Activated CD8-positive, alpha-beta T cell treated with anti-CD3 and anti-CD28 coated beads for 36 hours (primary cell): ENCODE data around the gene HTRA2. TPM values are rescaled to one million over a fixed set of nuclear protein-coding genes. Genes with fewer than 3 reads are reported as not detected.
"Not testable (repeated sequence)": the region's sequence is repeated elsewhere in the genome, so short reads cannot be mapped to it uniquely, and the experiment has no call there.

Experiments used
- ATAC-seq: fragments of 200-7000 bp; cut with Tn5 transposase; one replicate; pipeline ENCODE4 v1.10.0; 2021; ENCODE audit warnings: mild to moderate bottlenecking, moderate library complexity
- CTCF ChIA-PET: fragments of 350-600 bp; sonication (Branson Sonifier 250); formaldehyde crosslinking; loops from one replicate; lab custom pipeline; 2021; ENCODE audit warnings: antibody characterized with exemption; lab: Charles Lee
- POLR2A ChIA-PET: fragments of 350-600 bp; sonication (Branson Sonifier 250); formaldehyde crosslinking; loops from one replicate; lab custom pipeline; 2021; ENCODE audit warnings: antibody characterized with exemption; lab: Charles Lee
- DNase-seq: peaks from one replicate; pipeline ENCODE4 v3.0.0-alpha.2; 2020
- H3K27ac Mint-ChIP-seq: one replicate; pipeline ENCODE4 v1.8.0; 2021; ENCODE audit warnings: mild to moderate bottlenecking, mixed read lengths
- H3K27me3 Mint-ChIP-seq: one replicate; pipeline ENCODE4 v1.8.0; 2021; ENCODE audit warnings: mixed read lengths
- H3K36me3 Mint-ChIP-seq: one replicate; pipeline ENCODE4 v1.8.0; 2021; ENCODE audit warnings: low read depth, mixed read lengths
- H3K4me1 Mint-ChIP-seq: one replicate; pipeline ENCODE4 v1.8.0; 2021; ENCODE audit warnings: low read depth, mixed read lengths
- H3K4me3 Mint-ChIP-seq: one replicate; pipeline ENCODE4 v1.8.0; 2021; ENCODE audit warnings: mild to moderate bottlenecking, moderate library complexity, mixed read lengths
- H3K9me3 Mint-ChIP-seq: one replicate; pipeline ENCODE4 v1.8.0; 2021; ENCODE audit warnings: mixed read lengths
- CTCF ChIP-seq: fragments of 200-600 bp; IDR thresholded peaks from one replicate; pipeline ENCODE4 v1.8.0; 2022; ENCODE audit warnings: antibody characterized with exemption, mild to moderate bottlenecking
- intact Hi-C: fragments of 100-400 bp; cut with micrococcal nuclease; formaldehyde crosslinking; loops from one replicate; pipeline ENCODE4 v1.10.0; 2022
- total RNA-seq, 2 experiments: library from RNA; stranded (reverse); gene quantifications; one replicate each; pipeline ENCODE4 v1.2.3, GENCODE V29; 2021

The HTRA2 gene
- 10 to 100 TPM; 42.0 to 45.0 TPM for total RNA-seq

- H3K27me3 Mint-ChIP-seq = no peaks in the 10 kb centered on the region
These were observed at the start of gene HTRA2, which contains the start of gene AUP1 for GRCh38 chr2:74529357-74530238. Gene HTRA2 (plus strand): TSS chr2:74529933. CDS start chr2:74530007, 74 bp downstream. Gene AUP1 (minus strand): TSS chr2:74529706. CDS start chr2:74529629, 77 bp downstream.

GRCh38 chr2:74481431-74481830 lies 48.3 kb upstream of the HTRA2 start:
- peaks cover 29% of the 10 kb centered on the region for H3K36me3 Mint-ChIP-seq
- no peaks in the 10 kb centered on the region for H3K27me3 Mint-ChIP-seq
- ATAC-seq = no peak
- ChIA-PET POLR2A (interaction anchor here (0.6 to 4.2 kb wide), 11 partner anchors 8 to 190 kb away, joined by 3 to 48 read pairs (median 10); partner anchors contain the start of genes AUP1, HTRA2, INO80B and LBX2), CTCF (interaction anchor here (1.0 to 5.9 kb wide), 15 partner anchors 9 to 147 kb away, joined by 3 to 108 read pairs (median 9); partner anchors contain the start of genes INO80B, LBX2, MOGS and MRPL53)
- H3K9me3 Mint-ChIP-seq = no peaks in the 10 kb centered on the region
- peaks cover 28% of the 10 kb centered on the region for H3K4me1 Mint-ChIP-seq
- intact Hi-C loops = loop anchor here (5.0 kb wide), 1 partner anchor 51 kb away; no protein-coding TSS in a partner anchor
- no peak for DNase-seq
- no peak for TF ChIP-seq CTCF
- H3K27ac Mint-ChIP-seq = no peak overlapping the region
- H3K4me3 Mint-ChIP-seq = peak overlapping the region; percentile 86

More at GRCh38 chr2:74529357-74530238, at the start of gene HTRA2, which contains the start of gene AUP1:
- CTCF ChIA-PET = interaction anchor here (0.9 to 6.4 kb wide), 9 partner anchors 9 to 72 kb away, joined by 3 to 54 read pairs (median 6); partner anchors contain the start of genes CCDC142, TTC31 and WBP1
- intact Hi-C loops = loop anchor here (5.0 kb wide), 2 partner anchors 47 to 58 kb away; partner anchors contain the start of genes CCDC142 and TTC31
- Mint-ChIP-seq H3K27ac (peak within 1 kb of the TSS; percentile 93), H3K9me3 (no peaks in the 10 kb centered on the region), H3K4me1 (peaks cover 40% of the 10 kb centered on the region), H3K36me3 (peaks cover 68% of the 10 kb centered on the region), H3K4me3 (peak within 1 kb of the TSS; percentile 98)
- TF ChIP-seq CTCF = no peak
- POLR2A ChIA-PET = interaction anchor here (0.6 to 4.1 kb wide), 18 partner anchors 9 to 792 kb away, joined by 3 to 38 read pairs (median 4); partner anchors contain the start of genes CCDC142, INO80B, PCGF1 and TTC31
- DNase-seq = peak; percentile 98
- peak; percentile 86 for ATAC-seq

GRCh38 chr2:74481961-74482800 lies 47.6 kb upstream of the HTRA2 start:
- intact Hi-C loops = loop anchor here (2.0 to 5.0 kb wide), 2 partner anchors 27 to 50 kb away; partner anchors contain the start of gene INO80B
- ATAC-seq (peak; percentile 46), DNase-seq (peak; percentile 68)
- no peaks in the 10 kb centered on the region for H3K27me3 Mint-ChIP-seq
- TF ChIP-seq CTCF = no peak
- peaks cover 28% of the 10 kb centered on the region for H3K4me1 Mint-ChIP-seq
- no peaks in the 10 kb centered on the region for H3K9me3 Mint-ChIP-seq
- peak overlapping the region; percentile 100 for H3K27ac Mint-ChIP-seq
- ChIA-PET CTCF (interaction anchor here (0.7 to 5.9 kb wide), 27 partner anchors 8 to 117 kb away, joined by 3 to 108 read pairs (median 5); partner anchors contain the start of genes AUP1, HTRA2, INO80B and LBX2), POLR2A (interaction anchor here (0.6 to 4.2 kb wide), 19 partner anchors 9 to 283 kb away, joined by 3 to 48 read pairs (median 4); partner anchors contain the start of genes AUP1, HTRA2, INO80B and LBX2)
- H3K36me3 Mint-ChIP-seq = peaks cover 27% of the 10 kb centered on the region
- peak overlapping the region; percentile 86 for H3K4me3 Mint-ChIP-seq

- H3K4me1 Mint-ChIP-seq = peaks cover 25% of the 10 kb centered on the region
- intact Hi-C loops = loop anchor here (1.0 to 5.0 kb wide), 3 partner anchors 28 to 104 kb away; partner anchors contain the start of gene INO80B
- peak within 1 kb of the TSS; percentile 86 for H3K4me3 Mint-ChIP-seq
- TF ChIP-seq CTCF = peak; percentile 83
- peak; percentile 93 for ATAC-seq
- H3K27ac Mint-ChIP-seq = peak within 1 kb of the TSS; percentile 100
- H3K36me3 Mint-ChIP-seq = peaks cover 22% of the 10 kb centered on the region
- DNase-seq = peak; percentile 98
- no peaks in the 10 kb centered on the region for H3K9me3 Mint-ChIP-seq
- CTCF ChIA-PET = interaction anchor here (0.7 to 5.9 kb wide), 29 partner anchors 9 to 116 kb away, joined by 3 to 108 read pairs (median 4); partner anchors contain the start of genes AUP1, HTRA2, INO80B and LBX2
- POLR2A ChIA-PET = interaction anchor here (0.7 to 4.2 kb wide), 17 partner anchors 10 to 284 kb away, joined by 3 to 48 read pairs (median 4); partner anchors contain the start of genes AUP1, HTRA2, INO80B and LBX2
- H3K27me3 Mint-ChIP-seq = no peaks in the 10 kb centered on the region
These were observed 46.7 kb upstream of the HTRA2 start, which contains the start of the genes CCDC142 and TTC31 for GRCh38 chr2:74482801-74483674. Gene CCDC142 (minus strand): TSS chr2:74482998. CDS start chr2:74482837, 161 bp downstream. Gene TTC31 (plus strand): TSS chr2:74483081. CDS start chr2:74483096, 15 bp downstream.

GRCh38 chr2:74483675-74484164 lies 46.0 kb upstream of the HTRA2 start:
- ChIA-PET POLR2A (interaction anchor here (0.6 to 4.2 kb wide), 10 partner anchors 10 to 106 kb away, joined by 3 to 48 read pairs (median 8); partner anchors contain the start of genes AUP1, HTRA2, INO80B and MRPL53), CTCF (interaction anchor here (0.7 to 5.9 kb wide), 16 partner anchors 10 to 103 kb away, joined by 3 to 108 read pairs (median 7); partner anchors contain the start of genes AUP1, HTRA2, INO80B and LBX2)
- H3K4me1 Mint-ChIP-seq = peaks cover 25% of the 10 kb centered on the region
- intact Hi-C loops = loop anchor here (1.0 to 5.0 kb wide), 3 partner anchors 29 to 104 kb away; partner anchors contain the start of gene INO80B
- peak overlapping the region; percentile 86 for H3K4me3 Mint-ChIP-seq
- H3K36me3 Mint-ChIP-seq = peaks cover 22% of the 10 kb centered on the region
- H3K9me3 Mint-ChIP-seq, ATAC-seq, H3K27me3 Mint-ChIP-seq, DNase-seq: not testable (repeated sequence)
- H3K27ac Mint-ChIP-seq = peak overlapping the region; percentile 100
